ENCODE measurements around the gene NKX1-2.

Gene NKX1-2

GRCh38 chr10:124450012-124450782 is at the start of gene NKX1-2:
Gene NKX1-2, minus strand, starts transcription at chr10:124450035. Its CDS starts 92 bp downstream, at chr10:124449943.
- DNase-seq (ENCODE audit: low read depth in 2 of 2) = no peak

- DNase-seq (ENCODE audit: low read depth in 2 of 2) = no peak
These were observed 48.2 kb upstream of the NKX1-2 start for GRCh38 chr10:124498056-124498455.

- DNase-seq (ENCODE audit: low read depth in 2 of 2) = no peak
These were observed 47.5 kb upstream of the NKX1-2 start for GRCh38 chr10:124497196-124497881.

GRCh38 chr10:124496620-124497019 is 46.8 kb upstream of the NKX1-2 start:
- no peak for DNase-seq (ENCODE audit: low read depth in 2 of 2)

- no peak for DNase-seq (ENCODE audit: low read depth in 2 of 2)
These were observed 46.3 kb upstream of the NKX1-2 start for GRCh38 chr10:124496150-124496549.

GRCh38 chr10:124495725-124496124 is 45.9 kb upstream of the NKX1-2 start:
- DNase-seq (ENCODE audit: low read depth in 2 of 2) = no peak

GRCh38 chr10:124495162-124495561 is 45.3 kb upstream of the NKX1-2 start:
- no peak for DNase-seq (ENCODE audit: low read depth in 2 of 2)

- DNase-seq (ENCODE audit: low read depth in 2 of 2) = peak in 1 of 2 donors; percentile 2
These were observed 44.4 kb upstream of the NKX1-2 start for GRCh38 chr10:124494046-124494807.

GRCh38 chr10:124493214-124493882 is 43.5 kb upstream of the NKX1-2 start:
- DNase-seq (ENCODE audit: low read depth in 2 of 2) = no peak

- no peak for DNase-seq (ENCODE audit: low read depth in 2 of 2)
These were observed 42.4 kb upstream of the NKX1-2 start for GRCh38 chr10:124492266-124492665.

GRCh38 chr10:124491105-124491504 is 41.3 kb upstream of the NKX1-2 start:
- DNase-seq (ENCODE audit: low read depth in 2 of 2) = no peak

- DNase-seq (ENCODE audit: low read depth in 2 of 2) = no peak
These were observed 36.8 kb upstream of the NKX1-2 start for GRCh38 chr10:124486635-124487034.

GRCh38 chr10:124484661-124485060 is 34.8 kb upstream of the NKX1-2 start:
- DNase-seq (ENCODE audit: low read depth in 2 of 2) = no peak

- no peak for DNase-seq (ENCODE audit: low read depth in 2 of 2)
These were observed 34.2 kb upstream of the NKX1-2 start for GRCh38 chr10:124484031-124484430.

- DNase-seq (ENCODE audit: low read depth in 2 of 2) = no peak
These were observed 33.0 kb upstream of the NKX1-2 start for GRCh38 chr10:124482876-124483275.

- no peak for DNase-seq (ENCODE audit: low read depth in 2 of 2)
These were observed 32.5 kb upstream of the NKX1-2 start for GRCh38 chr10:124482236-124482800.

GRCh38 chr10:124481717-124482116 is 31.9 kb upstream of the NKX1-2 start:
- no peak for DNase-seq (ENCODE audit: low read depth in 2 of 2)

- no peak for DNase-seq (ENCODE audit: low read depth in 2 of 2)
These were observed 31.0 kb upstream of the NKX1-2 start for GRCh38 chr10:124480860-124481259.

GRCh38 chr10:124478515-124478914 is 28.7 kb upstream of the NKX1-2 start:
- DNase-seq (ENCODE audit: low read depth in 2 of 2) = no peak

GRCh38 chr10:124477614-124478363 is 28.0 kb upstream of the NKX1-2 start:
- DNase-seq (ENCODE audit: low read depth in 2 of 2) = no peak
